SK-N-SH treated with all-trans-retinoic acid at 6 μM for 48 hours (cell line): ENCODE measurements around the gene BIRC5.
A peak's percentile ranks its signal among the peaks of the same experiment; 100 is the strongest.

ENCODE experiments used
- ATAC-seq: fragments of 200-7000 bp; cut with Tn5 transposase; 3 replicates; pipeline ENCODE4 v1.9.1; 2020; ENCODE audit warnings: mild to moderate bottlenecking, moderate library complexity
- CREB5 ChIP-seq: fragments of 250-450 bp; sonication (Bioruptor Pico); IDR thresholded peaks from 2 replicates; pipeline ENCODE4 v1.5.1; 2020; ENCODE audit warnings: low read depth, mild to moderate bottlenecking, moderate library complexity
- CSDC2 ChIP-seq: fragments of 250-450 bp; sonication (Bioruptor Pico); IDR thresholded peaks from 2 replicates; pipeline ENCODE4 v1.5.0; 2020; ENCODE audit warnings: mild to moderate bottlenecking, moderate library complexity
- ESRRG ChIP-seq: fragments of 250-450 bp; sonication (Bioruptor Pico); IDR thresholded peaks from 2 replicates; pipeline ENCODE4 v1.6.1; 2021; ENCODE audit warnings: mild to moderate bottlenecking
- GLIS3 ChIP-seq: fragments of 250-450 bp; sonication (Bioruptor Pico); IDR thresholded peaks from 2 replicates; pipeline ENCODE4 v1.5.0; 2020; ENCODE audit warnings: mild to moderate bottlenecking, moderate library complexity
- ISL1 ChIP-seq: fragments of 250-450 bp; sonication (Bioruptor Pico); IDR thresholded peaks from 2 replicates; pipeline ENCODE4 v2.1.2; 2022; ENCODE audit warnings: mild to moderate bottlenecking, moderate library complexity
- PATZ1 ChIP-seq: fragments of 250-450 bp; sonication (Bioruptor Pico); IDR thresholded peaks from 2 replicates; pipeline ENCODE4 v1.8.0; 2020; ENCODE audit warnings: mild to moderate bottlenecking, moderate library complexity, borderline replicate concordance
- POU6F1 ChIP-seq: fragments of 250-450 bp; sonication (Bioruptor Pico); IDR thresholded peaks from 2 replicates; pipeline ENCODE4 v1.8.0; 2021; ENCODE audit warnings: low read depth, mild to moderate bottlenecking, moderate library complexity, borderline replicate concordance
- TCF4 ChIP-seq: fragments of 250-450 bp; sonication (Bioruptor Pico); IDR thresholded peaks from 2 replicates; pipeline ENCODE4 v1.8.0; 2021; ENCODE audit warnings: mild to moderate bottlenecking, moderate library complexity, borderline replicate concordance
- TOX ChIP-seq: fragments of 250-450 bp; sonication (Bioruptor Pico); IDR thresholded peaks from 2 replicates; pipeline ENCODE4 v1.8.0; 2021; ENCODE audit warnings: mild to moderate bottlenecking, moderate library complexity, borderline replicate concordance
- TSHZ2 ChIP-seq: fragments of 250-450 bp; sonication (Bioruptor Pico); IDR thresholded peaks from 2 replicates; pipeline ENCODE4 v1.5.0; 2020; ENCODE audit warnings: mild to moderate bottlenecking, moderate library complexity
- ZC3H10 ChIP-seq: fragments of 250-450 bp; sonication (Bioruptor Pico); IDR thresholded peaks from 2 replicates; pipeline ENCODE4 v1.5.1; 2021; ENCODE audit warnings: mild to moderate bottlenecking, moderate library complexity
- ZFP3 ChIP-seq: fragments of 250-450 bp; sonication (Bioruptor Pico); IDR thresholded peaks from 2 replicates; pipeline ENCODE4 v1.5.0; 2020; ENCODE audit warnings: mild to moderate bottlenecking, moderate library complexity
- ZNF565 ChIP-seq: fragments of 450-650 bp; formaldehyde crosslinking; conservative IDR thresholded peaks from 2 replicates; pipeline ENCODE4 v1.5.0; 2020; ENCODE audit warnings: low read depth, mild to moderate bottlenecking, moderate library complexity
- ZNF70 ChIP-seq: fragments of 450-650 bp; formaldehyde crosslinking; IDR thresholded peaks from 2 replicates; pipeline ENCODE4 v1.5.0; 2020; ENCODE audit warnings: mild to moderate bottlenecking, moderate library complexity

BIRC5 gene

GRCh38 chr17:78249818-78250806, 36.1 kb downstream of the BIRC5 start:
- ATAC-seq, result no peak
- TF ChIP-seq ZNF565 (CRISPR knock-in tag) (no peak), ESRRG (no peak), TOX (CRISPR knock-in tag) (no peak), TCF4 (CRISPR knock-in tag) (no peak), TSHZ2 (CRISPR knock-in tag) (no peak), PATZ1 (CRISPR knock-in tag) (no peak), ZNF70 (CRISPR knock-in tag) (no peak), ZFP3 (CRISPR knock-in tag) (no peak), GLIS3 (no peak), POU6F1 (CRISPR knock-in tag) (no peak), ZC3H10 (CRISPR knock-in tag) (no peak)
- TF ChIP-seq, all 23 proteins: peak for 0

- peak; percentile 90 for ATAC-seq
- no peak for TF ChIP-seq TSHZ2 (CRISPR knock-in tag)
- peak; percentile 87 for TF ChIP-seq PATZ1 (CRISPR knock-in tag)
- no peak for TF ChIP-seq CSDC2 (CRISPR knock-in tag)
These were observed 37.1 kb downstream of the BIRC5 start for GRCh38 chr17:78250891-78251772.

GRCh38 chr17:78251773-78252103, 37.7 kb downstream of the BIRC5 start:
- no peak for ATAC-seq
- TF ChIP-seq ZC3H10 (CRISPR knock-in tag) (no peak), PATZ1 (CRISPR knock-in tag) (no peak), ESRRG (no peak), ISL1 (no peak), TSHZ2 (CRISPR knock-in tag) (no peak), CREB5 (CRISPR knock-in tag) (no peak), TOX (CRISPR knock-in tag) (no peak)
